Activated CD4-positive, alpha-beta T cell treated with anti-CD3 and anti-CD28 coated beads, Interleukin-2, amount 50 U/mL, for 24 hours (primary cell): ENCODE data around the gene MACF1.

Experiments used
- DNase-seq, 2 donors: peaks; one replicate each; pipeline ENCODE4 v3.0.0-alpha.2; 2020; ENCODE audit warnings: low read depth in 1 of 2, low spot score in 1 of 2

MACF1 gene

DNA sequence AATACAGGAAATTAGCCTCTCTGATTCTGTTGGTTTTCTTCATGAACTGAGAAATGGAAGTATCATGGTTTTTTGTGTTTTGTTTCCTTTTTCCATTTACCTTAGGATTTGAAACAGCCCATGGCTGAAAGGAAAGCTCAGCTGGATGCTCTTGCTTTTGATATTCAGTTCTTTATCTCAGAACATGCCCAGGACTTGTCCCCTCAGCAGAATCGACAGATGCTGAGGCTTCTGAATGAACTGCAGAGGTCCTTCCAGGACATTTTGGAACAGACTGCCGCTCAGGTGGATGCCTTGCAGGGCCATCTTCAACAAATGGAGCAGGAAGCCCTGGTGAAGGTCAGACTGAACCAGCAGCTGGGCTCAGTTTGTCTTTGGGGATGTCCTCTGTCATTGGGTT, 142.4 kb downstream of the MACF1 start:
- DNase-seq, result no peak

DNA sequence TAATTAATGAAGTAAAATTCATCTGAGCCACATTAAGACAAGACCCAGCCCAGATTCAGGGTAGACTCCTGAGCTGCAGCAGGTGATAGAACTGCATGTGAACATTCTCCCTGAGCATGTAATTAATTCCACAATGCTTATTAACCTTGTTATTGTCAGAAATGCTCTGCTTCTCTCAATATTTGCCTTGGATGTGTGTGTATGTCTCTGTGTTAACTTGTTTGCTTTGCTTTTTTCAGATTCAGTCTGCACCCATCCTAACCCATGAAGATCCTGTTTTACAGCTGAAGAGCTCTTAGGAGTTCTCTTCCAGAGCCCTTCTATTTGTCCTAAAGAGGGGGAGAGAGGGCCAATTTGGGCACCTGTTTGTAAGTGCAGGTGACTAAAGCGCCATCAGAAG, 143.8 kb downstream of the MACF1 start:
- no peak for DNase-seq

DNA sequence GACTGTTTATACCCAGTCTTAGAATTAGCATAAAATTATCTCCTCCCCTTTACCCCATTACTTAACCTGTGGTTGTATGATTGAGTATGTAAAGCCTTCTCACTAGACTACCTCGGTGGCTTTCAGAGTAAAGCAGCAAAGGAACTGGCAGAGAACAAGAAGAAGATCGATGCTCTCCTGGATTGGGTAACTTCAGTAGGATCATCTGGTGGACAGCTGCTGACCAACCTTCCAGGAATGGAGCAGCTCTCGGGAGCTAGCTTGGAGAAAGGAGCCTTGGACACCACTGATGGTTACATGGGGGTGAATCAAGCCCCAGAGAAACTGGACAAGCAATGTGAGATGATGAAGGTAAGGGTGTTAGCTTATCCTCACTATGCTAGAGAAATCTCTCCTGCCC, 148.4 kb downstream of the MACF1 start:
- no peak for DNase-seq

GRCh38 chr1:39354572-39354971, 150.1 kb downstream of the MACF1 start:
- DNase-seq, result no peak

DNA sequence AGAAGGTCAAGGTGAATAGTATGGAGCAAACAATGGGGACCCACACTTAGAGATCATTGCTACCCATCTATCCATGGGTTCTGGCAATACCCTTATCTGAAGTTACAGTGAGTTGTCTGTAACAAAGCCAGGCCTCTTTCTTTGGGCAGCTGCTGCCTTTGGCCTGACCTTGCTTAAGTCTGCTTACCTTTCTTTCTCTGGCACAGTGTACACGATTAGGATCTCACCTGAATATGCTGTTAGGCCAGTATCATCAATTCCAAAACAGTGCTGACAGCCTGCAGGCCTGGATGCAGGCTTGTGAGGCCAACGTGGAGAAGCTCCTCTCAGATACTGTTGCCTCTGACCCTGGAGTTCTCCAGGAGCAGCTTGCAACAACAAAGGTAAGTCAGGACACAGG, 154.0 kb downstream of the MACF1 start:
- DNase-seq, result no peak

DNA sequence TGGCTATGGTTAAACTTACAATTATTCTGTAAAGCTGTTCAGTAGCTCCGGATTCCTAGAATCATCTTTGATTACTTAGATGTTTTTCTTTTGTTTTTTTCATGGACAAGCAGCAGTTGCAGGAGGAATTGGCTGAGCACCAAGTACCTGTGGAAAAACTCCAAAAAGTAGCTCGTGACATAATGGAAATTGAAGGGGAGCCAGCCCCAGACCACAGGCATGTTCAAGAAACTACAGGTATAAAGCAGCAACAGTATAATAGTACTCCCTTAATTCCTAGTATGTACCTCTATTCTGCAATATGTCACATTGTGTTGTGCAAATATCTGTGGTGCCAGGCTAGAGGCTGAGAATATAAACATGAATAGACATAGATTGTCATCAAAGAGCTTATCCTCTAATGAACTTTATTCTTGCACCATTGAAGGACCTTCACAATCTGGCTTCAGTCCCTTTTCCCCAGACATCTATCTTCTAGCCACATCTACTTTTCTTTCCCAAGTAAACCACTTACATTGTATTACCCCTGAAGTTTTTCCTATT, 154.6 kb downstream of the MACF1 start:
- DNase-seq, result no peak

DNA sequence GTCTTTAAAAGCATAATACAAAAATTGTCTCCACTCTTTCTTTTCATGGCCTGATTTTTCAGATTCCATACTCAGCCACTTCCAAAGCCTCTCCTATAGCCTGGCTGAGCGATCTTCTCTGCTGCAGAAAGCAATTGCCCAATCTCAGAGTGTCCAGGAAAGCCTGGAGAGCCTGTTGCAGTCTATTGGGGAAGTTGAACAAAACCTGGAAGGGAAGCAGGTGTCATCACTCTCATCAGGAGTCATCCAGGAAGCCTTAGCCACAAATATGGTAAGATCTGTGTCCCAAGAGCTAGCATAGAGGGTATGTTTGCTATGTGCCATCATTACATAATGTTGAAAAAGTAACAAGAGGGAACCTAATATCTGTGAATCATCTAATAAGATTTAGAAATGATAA, 156.2 kb downstream of the MACF1 start:
- DNase-seq, result no peak

DNA sequence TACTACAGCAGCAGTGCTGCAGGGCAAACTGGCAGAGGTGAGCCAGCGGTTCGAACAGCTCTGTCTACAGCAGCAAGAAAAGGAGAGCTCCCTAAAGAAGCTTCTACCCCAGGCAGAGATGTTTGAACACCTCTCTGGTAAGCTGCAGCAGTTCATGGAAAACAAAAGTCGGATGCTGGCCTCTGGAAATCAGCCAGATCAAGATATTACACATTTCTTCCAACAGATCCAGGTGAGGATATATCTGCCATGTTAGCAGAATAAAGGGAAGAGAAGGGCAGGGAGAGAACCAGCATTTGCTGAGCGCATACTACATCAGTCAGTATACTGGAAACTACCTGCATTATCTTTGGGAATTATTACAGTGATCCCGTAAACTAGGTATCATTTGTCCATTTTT, 157.0 kb downstream of the MACF1 start:
- DNase-seq, result no peak

DNA sequence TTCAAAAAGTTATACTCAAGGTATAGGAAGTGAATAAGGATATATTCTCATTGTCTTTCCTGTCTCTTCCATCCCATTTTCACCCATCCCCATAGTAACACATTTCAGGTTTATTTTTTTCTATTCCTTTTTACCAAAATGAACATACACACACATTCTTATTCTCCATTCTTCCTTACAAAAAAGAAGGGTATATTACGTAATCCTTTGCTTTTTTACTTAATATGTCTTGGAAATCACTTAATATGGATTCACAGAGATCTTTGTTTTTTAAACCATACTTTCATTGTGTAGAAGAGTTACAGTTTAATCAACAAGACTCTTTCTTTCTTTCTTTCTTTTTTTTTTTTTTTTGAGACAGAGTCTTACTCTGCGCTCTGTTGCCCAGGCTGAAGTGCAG, 158.8 kb downstream of the MACF1 start:
- no peak for DNase-seq

DNA sequence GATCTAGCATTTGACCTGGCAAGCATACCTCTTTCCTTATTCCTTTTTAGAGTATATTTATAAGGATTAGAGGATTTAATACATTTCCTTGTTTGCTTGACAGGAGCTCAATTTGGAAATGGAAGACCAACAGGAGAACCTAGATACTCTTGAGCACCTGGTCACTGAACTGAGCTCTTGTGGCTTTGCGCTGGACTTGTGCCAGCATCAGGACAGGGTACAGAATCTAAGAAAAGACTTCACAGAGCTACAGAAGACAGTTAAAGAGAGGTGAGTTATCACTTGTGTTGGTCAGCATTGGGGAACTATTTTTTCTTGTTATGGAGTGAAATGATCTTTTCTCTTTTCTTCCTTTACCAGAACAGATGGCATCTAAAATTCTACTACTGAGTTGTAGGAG, 163.6 kb downstream of the MACF1 start:
- DNase-seq, result no peak

DNA sequence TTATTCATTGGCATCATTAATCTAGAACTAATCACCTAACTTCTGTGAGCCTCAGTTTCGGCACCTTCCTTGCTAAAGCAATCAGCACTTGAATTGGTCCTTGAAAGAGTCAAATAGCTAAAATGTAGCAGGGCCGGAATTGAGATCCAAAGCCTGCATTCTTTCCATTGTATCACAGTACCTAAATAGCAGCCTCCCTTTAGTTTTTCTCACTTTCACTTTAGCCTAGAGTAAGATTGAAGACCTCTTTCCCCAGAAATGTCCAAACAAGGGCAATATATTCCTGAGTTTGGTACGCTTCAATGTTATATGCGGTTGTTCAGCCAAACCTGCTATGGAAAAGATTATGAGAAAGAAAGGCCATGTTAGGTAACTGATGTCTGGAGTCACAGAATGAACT, 165.1 kb downstream of the MACF1 start:
- no peak for DNase-seq

DNA sequence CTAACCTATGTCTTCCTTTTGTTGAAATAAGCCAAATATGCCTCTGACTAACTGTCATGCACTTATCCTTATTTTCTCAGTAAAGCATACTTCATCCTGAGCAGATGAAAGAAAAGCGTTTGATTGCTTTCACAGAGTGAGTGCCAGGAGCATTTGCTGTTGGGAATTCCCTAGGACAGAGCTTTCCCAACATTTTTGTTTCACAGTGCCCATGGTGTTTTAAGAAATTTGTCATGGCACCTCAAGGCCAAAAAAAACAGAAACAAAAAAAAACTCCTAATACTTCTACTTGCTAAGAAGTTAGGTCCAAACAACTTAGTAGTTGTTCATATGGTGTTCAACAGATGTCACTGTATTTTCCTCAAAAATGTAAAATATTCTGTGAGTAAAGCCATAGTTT, 166.1 kb downstream of the MACF1 start:
- DNase-seq, result no peak

DNA sequence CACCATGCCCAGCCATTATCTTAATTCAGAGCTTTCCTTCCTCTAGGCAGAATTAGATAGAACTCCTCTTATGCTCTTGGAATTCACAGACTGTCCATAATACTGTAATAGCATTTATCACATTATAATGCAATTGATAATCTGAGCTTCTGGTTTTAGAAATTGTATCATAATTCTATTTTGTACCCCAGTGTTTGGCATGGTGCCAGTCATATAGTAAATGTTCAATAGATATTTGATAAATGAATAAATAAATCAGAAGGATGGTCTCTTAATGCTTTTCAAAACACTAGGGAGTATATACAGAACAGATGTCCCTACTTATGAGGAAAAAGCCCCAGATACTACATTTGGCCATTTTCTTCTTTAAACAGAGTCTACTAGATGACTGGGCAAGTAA, 167.6 kb downstream of the MACF1 start:
- DNase-seq, result no peak

GRCh38 chr1:39376656-39377055, 172.2 kb downstream of the MACF1 start:
- no peak for DNase-seq

DNA sequence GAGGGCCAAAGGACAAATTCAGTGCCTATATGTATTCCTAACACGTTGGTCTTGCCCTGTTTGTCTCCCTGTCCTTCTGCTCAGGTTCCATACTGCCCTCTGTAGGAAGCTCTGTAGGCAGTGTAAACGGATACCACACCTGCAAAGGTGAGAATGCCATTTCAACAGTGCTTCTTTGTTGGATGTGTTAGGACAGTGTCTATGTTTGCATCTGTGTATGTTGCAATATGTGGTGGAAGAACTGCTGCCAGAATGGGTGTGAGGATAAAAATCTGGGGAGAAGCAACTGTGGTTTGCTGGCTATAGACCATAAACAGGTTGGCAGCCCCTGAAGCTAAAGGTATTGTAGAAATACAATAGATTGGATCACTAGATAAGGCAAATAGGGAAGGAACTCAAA, 173.9 kb downstream of the MACF1 start:
- no peak for DNase-seq

GRCh38 chr1:39379187-39379586, 174.7 kb downstream of the MACF1 start:
- DNase-seq, result no peak

- no peak for DNase-seq
These were observed 175.5 kb downstream of the MACF1 start for GRCh38 chr1:39380036-39380435.

- DNase-seq, result no peak
These were observed 177.3 kb downstream of the MACF1 start for GRCh38 chr1:39381839-39382238.

DNA sequence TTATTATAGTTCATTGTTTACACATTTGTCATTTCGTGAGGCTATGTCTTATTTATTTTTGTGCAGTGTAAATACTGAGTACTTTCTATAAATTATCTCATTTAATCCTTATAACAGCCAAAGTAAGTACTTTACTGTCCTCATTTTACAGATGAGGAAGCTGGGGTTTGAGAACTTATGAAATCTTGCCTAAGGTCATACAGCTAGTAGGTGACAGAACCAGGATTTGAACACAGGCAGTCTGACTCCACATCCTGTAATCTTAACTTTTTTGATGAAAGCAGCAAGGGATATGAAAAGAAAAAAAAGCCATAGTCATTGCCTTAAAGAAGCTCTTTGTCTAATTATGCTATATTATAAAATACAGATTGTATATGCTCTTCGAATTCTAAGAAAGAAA, 179.8 kb downstream of the MACF1 start:
- DNase-seq, result no peak

DNA sequence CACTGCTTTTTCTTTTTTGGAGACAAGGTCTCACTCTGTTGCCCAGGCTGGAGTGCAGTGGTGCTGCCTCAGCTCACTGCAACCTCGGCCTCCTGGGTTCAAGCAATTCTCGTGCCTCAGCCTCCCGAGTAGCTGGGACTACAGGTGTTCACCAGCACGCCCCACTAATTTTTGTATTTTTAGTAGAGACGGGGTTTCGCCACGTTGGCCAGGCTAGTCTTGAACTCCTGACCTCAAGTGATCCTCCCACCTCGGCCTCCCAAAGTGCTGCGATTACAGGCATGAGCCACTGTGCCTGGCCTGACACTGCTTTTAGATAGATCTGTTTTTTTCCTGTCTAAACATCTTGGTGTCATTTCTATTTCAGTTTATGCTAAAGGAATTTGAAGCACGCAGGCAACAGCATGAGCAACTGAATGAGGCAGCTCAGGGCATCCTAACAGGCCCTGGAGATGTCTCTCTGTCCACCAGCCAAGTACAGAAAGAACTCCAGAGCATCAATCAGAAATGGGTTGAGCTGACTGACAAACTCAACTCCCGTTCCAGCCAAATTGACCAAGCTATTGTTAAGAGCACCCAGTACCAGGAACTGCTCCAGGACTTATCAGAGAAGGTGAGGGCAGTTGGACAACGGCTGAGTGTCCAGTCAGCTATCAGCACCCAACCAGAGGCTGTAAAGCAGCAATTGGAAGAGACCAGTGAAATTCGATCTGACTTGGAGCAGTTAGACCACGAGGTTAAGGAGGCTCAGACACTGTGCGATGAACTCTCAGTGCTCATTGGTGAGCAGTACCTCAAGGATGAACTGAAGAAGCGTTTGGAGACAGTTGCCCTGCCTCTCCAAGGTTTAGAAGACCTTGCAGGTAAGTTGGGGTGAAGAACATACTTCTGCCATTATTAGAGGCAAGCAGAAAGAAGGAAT, 180.8 kb downstream of the MACF1 start:
- no peak for DNase-seq

GRCh38 chr1:39386997-39387396, 182.5 kb downstream of the MACF1 start:
- DNase-seq, result no peak

DNA sequence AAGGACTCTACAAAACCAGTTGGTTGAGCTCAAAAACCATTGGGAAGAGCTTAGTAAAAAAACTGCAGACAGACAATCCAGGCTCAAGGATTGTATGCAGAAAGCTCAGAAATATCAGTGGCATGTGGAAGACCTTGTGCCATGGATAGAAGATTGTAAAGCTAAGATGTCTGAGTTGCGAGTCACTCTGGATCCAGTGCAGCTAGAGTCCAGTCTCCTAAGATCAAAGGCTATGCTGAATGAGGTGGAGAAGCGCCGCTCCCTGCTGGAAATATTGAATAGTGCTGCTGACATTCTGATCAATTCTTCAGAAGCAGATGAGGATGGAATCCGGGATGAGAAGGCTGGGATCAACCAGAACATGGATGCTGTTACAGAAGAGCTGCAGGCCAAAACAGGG, 183.0 kb downstream of the MACF1 start:
- DNase-seq, result no peak
